ENCODE measurements around the gene GPC6. TPM values are rescaled to one million over a fixed set of nuclear protein-coding genes. Genes with fewer than 3 reads are reported as not detected.

GPC6 gene
- total RNA-seq, 4 donors from 2014 or later, result 6.7 to 67.2 (median 11.1) TPM

- H3K4me1 ChIP-seq, result no peaks in the 10 kb centered on the region
- no peak for DNase-seq
- no peaks in the 10 kb centered on the region for H3K9me3 ChIP-seq
- intact Hi-C loops (cut with DNase I; ENCODE audit: low total_unique reads), result no loop called here
- H3K27me3 ChIP-seq, result no peaks in the 10 kb centered on the region
- no peaks in the 10 kb centered on the region for H3K36me3 ChIP-seq
- no peak overlapping the region for H3K27ac ChIP-seq
- no peak for TF ChIP-seq CTCF (IDR thresholded peaks at IDR 0.05)
- no peak overlapping the region for H3K4me3 ChIP-seq
Observed at GRCh38 chr13:94346261-94347019, 1119.8 kb downstream of the GPC6 start.

- Histone ChIP-seq H3K27ac (no peak overlapping the region), H3K27me3 (no peaks in the 10 kb centered on the region), H3K4me3 (no peak overlapping the region), H3K4me1 (no peaks in the 10 kb centered on the region), H3K36me3 (no peaks in the 10 kb centered on the region), H3K9me3 (no peaks in the 10 kb centered on the region)
- DNase-seq, result no peak
- intact Hi-C loops (cut with DNase I; ENCODE audit: low total_unique reads), result no loop called here
- TF ChIP-seq POLR2A (IDR thresholded peaks at IDR 0.05) (no peak), CTCF (IDR thresholded peaks at IDR 0.05) (no peak)
Observed at GRCh38 chr13:94351292-94351990, 1124.8 kb downstream of the GPC6 start.

GRCh38 chr13:94352057-94352456 lies 1125.5 kb downstream of the GPC6 start:
- Histone ChIP-seq H3K9me3 (no peaks in the 10 kb centered on the region), H3K27ac (no peak overlapping the region), H3K4me3 (no peak overlapping the region), H3K27me3 (no peaks in the 10 kb centered on the region), H3K4me1 (no peaks in the 10 kb centered on the region), H3K36me3 (no peaks in the 10 kb centered on the region)
- DNase-seq, result no peak
- intact Hi-C loops (cut with DNase I; ENCODE audit: low total_unique reads), result no loop called here
- no peak for TF ChIP-seq CTCF (IDR thresholded peaks at IDR 0.05)
- TF ChIP-seq POLR2A (IDR thresholded peaks at IDR 0.05), result no peak

GRCh38 chr13:94353167-94353710 lies 1126.6 kb downstream of the GPC6 start:
- H3K27ac ChIP-seq, result no peak overlapping the region
- TF ChIP-seq CTCF (IDR thresholded peaks at IDR 0.05) (no peak), POLR2A (IDR thresholded peaks at IDR 0.05) (no peak)
- no peaks in the 10 kb centered on the region for H3K27me3 ChIP-seq
- no peaks in the 10 kb centered on the region for H3K4me1 ChIP-seq
- H3K9me3 ChIP-seq, result no peaks in the 10 kb centered on the region
- intact Hi-C loops (cut with DNase I; ENCODE audit: low total_unique reads), result no loop called here
- DNase-seq, result no peak
- no peaks in the 10 kb centered on the region for H3K36me3 ChIP-seq
- H3K4me3 ChIP-seq, result no peak overlapping the region

GRCh38 chr13:94359875-94360274 lies 1133.3 kb downstream of the GPC6 start:
- Histone ChIP-seq H3K27me3 (no peaks in the 10 kb centered on the region), H3K4me3 (no peak overlapping the region), H3K36me3 (no peaks in the 10 kb centered on the region), H3K9me3 (no peaks in the 10 kb centered on the region), H3K4me1 (no peaks in the 10 kb centered on the region), H3K27ac (no peak overlapping the region)
- DNase-seq, result no peak
- intact Hi-C loops (cut with DNase I; ENCODE audit: low total_unique reads), result no loop called here
- no peak for TF ChIP-seq POLR2A (IDR thresholded peaks at IDR 0.05)
- no peak for TF ChIP-seq CTCF (IDR thresholded peaks at IDR 0.05)

All from uterus (tissue), 4 donors.